ENCODE data around the gene RHBDD1.

- TF ChIP-seq EZH2 (IDR thresholded peaks at IDR 0.05; ENCODE audit: insufficient read depth, poor library complexity, severe bottlenecking) (no peak), EZH2phosphoT487 (IDR thresholded peaks at IDR 0.05; ENCODE audit: insufficient read depth, low read depth) (no peak)
Observed at GRCh38 chr2:226898897-226899296, 63.0 kb downstream of the RHBDD1 start.

Measured in GM23248 (cell line).